H1 (cell line): ENCODE measurements around the gene PAX5. TPM values are rescaled to one million over a fixed set of nuclear protein-coding genes. Genes with fewer than 3 reads are reported as not detected.

Source experiments
- CHD1 ChIP-seq: IDR thresholded peaks from 2 replicates; pipeline ENCODE4 v1.6.1; 2012; ENCODE audit warnings: low read depth, low read length, improper control_type of control experiment
- CHD7 ChIP-seq: fragments of 300-600 bp; sonication (generic); IDR thresholded peaks from 2 replicates; pipeline ENCODE4 v1.7.1; 2012; ENCODE audit warnings: low read length, moderate library complexity, mild to moderate bottlenecking, inconsistent platforms; ENCODE audit not compliant: insufficient replicate concordance
- EP300 ChIP-seq, 2 experiments: IDR thresholded peaks; 1 replicate in 1 of 2; 2 replicates in 1 of 2; pipeline ENCODE4 v1.6.1; 2011 to 2012; ENCODE audit warnings: low read depth in 2 of 2, low read length in 2 of 2, mild to moderate bottlenecking in 2 of 2, borderline replicate concordance in 1 of 2, inconsistent platforms in 1 of 2, moderate library complexity in 1 of 2
- JUN ChIP-seq: IDR thresholded peaks from 2 replicates; pipeline ENCODE4 v1.6.1; 2011; ENCODE audit warnings: low read depth, mild to moderate bottlenecking, improper control_type of control experiment, low read length
- KDM1A ChIP-seq: fragments of 200-600, 300-600 bp; sonication (generic); IDR thresholded peaks from 2 replicates; pipeline ENCODE4 v1.7.1; 2016; ENCODE audit warnings: mild to moderate bottlenecking, low read length, borderline replicate concordance
- MAX ChIP-seq: IDR thresholded peaks from 2 replicates; pipeline ENCODE4 v1.6.1; 2012; ENCODE audit warnings: inconsistent platforms
- RAD21 ChIP-seq, 2 experiments: IDR thresholded peaks in 1 of 2; conservative IDR thresholded peaks in 1 of 2; 2 replicates each; pipeline ENCODE4 v1.6.1; 2011; ENCODE audit warnings: low read depth in 2 of 2, low read length in 2 of 2, improper control_type of control experiment in 1 of 2, inconsistent platforms in 1 of 2, mild to moderate bottlenecking in 1 of 2, moderate library complexity in 1 of 2
- TAF7 ChIP-seq: optimal IDR thresholded peaks from 2 replicates; pipeline ENCODE3; 2011; ENCODE audit warnings: low read depth, mild to moderate bottlenecking, inconsistent platforms, low read length, moderate library complexity, borderline replicate concordance
- polyA plus RNA-seq, 7 experiments: library from polyadenylated mRNA; depleted of rRNA in 3 of 7; stranded (reverse) in 5 of 7; unstranded in 2 of 7; fragments of >200 nt in 5 of 7; fragments of 200-250 nt in 2 of 7; gene quantifications; 1 replicate in 5 of 7; 2 replicates in 1 of 7; 4 replicates in 1 of 7; pipeline versions ENCODE4 v1.2.1 to v1.2.3, GENCODE V29; 2011 to 2013; ENCODE audit warnings: missing spikeins in 2 of 7, mixed read lengths in 2 of 7
- total RNA-seq: library from RNA; stranded (reverse); fragmentation: NEBNext Ultra II Directional; extraction: Animal tissue kit (Norgen Biotek cat#: 25700); gene quantifications from 2 replicates; pipeline ENCODE4 v1.2.1, GENCODE V29; 2021

The PAX5 gene
- total and polyA plus RNA-seq, 2 of the 8 experiments (the other 6 are each of a cell fraction or from before 2014, with no cell fraction given): 0.29 to 0.43 TPM

- TF ChIP-seq CHD7 (no peak), KDM1A (no peak), TAF7 (no peak), EP300 (IDR thresholded peaks at IDR 0.05; ENCODE audit: borderline replicate concordance in 1 of 2, low read depth in 2 of 2, low read length in 2 of 2) (no peak), RAD21 (IDR thresholded peaks at IDR 0.05 in 1 of 2, conservative IDR thresholded peaks at IDR 0.05 in 1 of 2; ENCODE audit: low read depth in 2 of 2, low read length in 2 of 2) (no peak), JUN (no peak), MAX (no peak), CHD1 (no peak)
Observed at GRCh38 chr9:36839131-36839885, 194.8 kb downstream of the PAX5 start (continued).
